Measurements from ENCODE around the gene ZNF777.

DNA sequence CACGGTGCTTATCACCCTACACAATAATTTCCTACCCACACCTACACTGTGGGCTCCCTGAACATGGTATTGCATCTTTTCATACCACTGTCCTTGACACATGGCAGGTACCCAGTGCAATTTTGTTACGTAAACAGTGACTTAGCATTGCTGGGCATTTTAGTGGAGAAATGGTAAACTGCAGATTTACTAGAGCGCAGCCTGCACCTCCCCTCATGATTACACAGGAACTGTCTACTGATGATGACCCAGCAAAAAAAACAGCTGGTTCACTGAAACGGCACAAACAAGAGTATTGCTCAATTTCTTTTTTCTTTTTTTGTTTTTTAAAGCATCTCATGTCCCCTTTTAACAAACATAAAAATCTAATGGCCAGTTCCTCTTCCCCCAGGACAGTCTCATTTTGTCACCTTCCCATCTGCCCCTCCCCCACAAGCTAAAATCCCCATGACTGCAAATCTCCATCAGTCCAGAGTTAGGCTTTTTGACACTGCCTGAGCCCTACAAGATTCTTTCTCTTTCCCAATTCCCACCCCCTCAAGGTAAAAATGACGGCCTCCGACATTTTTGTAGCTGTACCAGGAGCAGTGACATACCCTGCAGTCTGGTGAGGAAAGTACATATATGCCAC is 34.0 kb upstream of the ZNF777 start:
- no peak for TF ChIP-seq POLR2A (IDR thresholded peaks at IDR 0.05; ENCODE audit: low read length)
- TF ChIP-seq RCOR1 (IDR thresholded peaks at IDR 0.05; ENCODE audit: low read depth, low read length), result no peak
- TF ChIP-seq BHLHE40 (IDR thresholded peaks at IDR 0.05; ENCODE audit: low read depth, low read length), result no peak
- no peak for TF ChIP-seq KDM1A (IDR thresholded peaks at IDR 0.05; ENCODE audit: low read depth)
- TF ChIP-seq, protein P1, sequence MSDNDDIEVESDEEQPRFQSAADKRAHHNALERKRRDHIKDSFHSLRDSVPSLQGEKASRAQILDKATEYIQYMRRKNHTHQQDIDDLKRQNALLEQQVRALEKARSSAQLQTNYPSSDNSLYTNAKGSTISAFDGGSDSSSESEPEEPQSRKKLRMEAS (IDR thresholded peaks at IDR 0.05), result no peak
- TF ChIP-seq, protein P2, sequence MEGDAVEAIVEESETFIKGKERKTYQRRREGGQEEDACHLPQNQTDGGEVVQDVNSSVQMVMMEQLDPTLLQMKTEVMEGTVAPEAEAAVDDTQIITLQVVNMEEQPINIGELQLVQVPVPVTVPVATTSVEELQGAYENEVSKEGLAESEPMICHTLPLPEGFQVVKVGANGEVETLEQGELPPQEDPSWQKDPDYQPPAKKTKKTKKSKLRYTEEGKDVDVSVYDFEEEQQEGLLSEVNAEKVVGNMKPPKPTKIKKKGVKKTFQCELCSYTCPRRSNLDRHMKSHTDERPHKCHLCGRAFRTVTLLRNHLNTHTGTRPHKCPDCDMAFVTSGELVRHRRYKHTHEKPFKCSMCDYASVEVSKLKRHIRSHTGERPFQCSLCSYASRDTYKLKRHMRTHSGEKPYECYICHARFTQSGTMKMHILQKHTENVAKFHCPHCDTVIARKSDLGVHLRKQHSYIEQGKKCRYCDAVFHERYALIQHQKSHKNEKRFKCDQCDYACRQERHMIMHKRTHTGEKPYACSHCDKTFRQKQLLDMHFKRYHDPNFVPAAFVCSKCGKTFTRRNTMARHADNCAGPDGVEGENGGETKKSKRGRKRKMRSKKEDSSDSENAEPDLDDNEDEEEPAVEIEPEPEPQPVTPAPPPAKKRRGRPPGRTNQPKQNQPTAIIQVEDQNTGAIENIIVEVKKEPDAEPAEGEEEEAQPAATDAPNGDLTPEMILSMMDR (IDR thresholded peaks at IDR 0.05), result no peak
